Lower lobe of right lung (tissue), 2 donors: Measurements from ENCODE around the gene MAGOH. TPM values are rescaled to one million over a fixed set of nuclear protein-coding genes. Genes with fewer than 3 reads are reported as not detected.

ENCODE experiments used
- ATAC-seq, 2 donors: fragments of 200-7000 bp; cut with Tn5 transposase; one replicate each; pipeline ENCODE4 v1.9.1; 2020 to 2022; ENCODE audit warnings: mild to moderate bottlenecking in 2 of 2, moderate library complexity in 2 of 2
- DNase-seq: peaks from one replicate; pipeline ENCODE4 v3.0.0-alpha.2; 2020
- H3K27ac ChIP-seq: fragments of 200-600 bp; one replicate; pipeline ENCODE4 v1.8.0; 2022
- H3K27me3 ChIP-seq: fragments of 200-600 bp; one replicate; pipeline ENCODE4 v1.8.0; 2022; ENCODE audit warnings: low read depth
- H3K36me3 ChIP-seq: fragments of 200-600 bp; one replicate; pipeline ENCODE4 v1.8.0; 2022; ENCODE audit warnings: mild to moderate bottlenecking
- H3K4me1 ChIP-seq: fragments of 200-600 bp; one replicate; pipeline ENCODE4 v1.8.0; 2022
- H3K4me3 ChIP-seq: fragments of 200-600 bp; one replicate; pipeline ENCODE4 v1.8.0; 2022; ENCODE audit warnings: mild to moderate bottlenecking
- H3K9me3 ChIP-seq: fragments of 200-600 bp; one replicate; pipeline ENCODE4 v1.8.0; 2022
- CTCF ChIP-seq: fragments of 200-600 bp; IDR thresholded peaks from one replicate; pipeline ENCODE4 v1.8.0; 2022; ENCODE audit warnings: antibody characterized with exemption, mild to moderate bottlenecking
- intact Hi-C: fragments of 100-400 bp; cut with DNase I; formaldehyde crosslinking; loops from one replicate; pipeline ENCODE4 v1.11.0; 2022
- total RNA-seq: library from RNA; stranded (reverse); fragmentation: NEBNext Ultra II Directional; extraction: Animal tissue kit (Norgen Biotek cat#: 25700); gene quantifications from one replicate; pipeline ENCODE4 v1.2.1, GENCODE V29; 2021
- donor health status: DM: no; HTN: yes; CAD: no; lungs with severe emphysema.

MAGOH gene
- total RNA-seq, 1 donor from 2014 or later = 34.4 TPM

- H3K27ac ChIP-seq = no peak overlapping the region
- H3K27me3 ChIP-seq = no peaks in the 10 kb centered on the region
- no peak for TF ChIP-seq CTCF
- no peaks in the 10 kb centered on the region for H3K4me1 ChIP-seq
- peaks cover 15% of the 10 kb centered on the region for H3K36me3 ChIP-seq
- no peak overlapping the region for H3K4me3 ChIP-seq
- DNase-seq (no peak), ATAC-seq (no peak)
- intact Hi-C loops = no loop called here
- no peaks in the 10 kb centered on the region for H3K9me3 ChIP-seq
Observed at GRCh38 chr1:53262000-53262399, 23.7 kb upstream of the MAGOH start.

- Histone ChIP-seq H3K27ac (no peak overlapping the region), H3K9me3 (no peaks in the 10 kb centered on the region), H3K4me1 (no peaks in the 10 kb centered on the region), H3K4me3 (no peak overlapping the region), H3K36me3 (peaks cover 15% of the 10 kb centered on the region), H3K27me3 (no peaks in the 10 kb centered on the region)
- TF ChIP-seq CTCF = no peak
- DNase-seq (no peak), ATAC-seq (no peak)
- intact Hi-C loops = no loop called here
Observed at GRCh38 chr1:53260631-53261247, 22.4 kb upstream of the MAGOH start.

DNA sequence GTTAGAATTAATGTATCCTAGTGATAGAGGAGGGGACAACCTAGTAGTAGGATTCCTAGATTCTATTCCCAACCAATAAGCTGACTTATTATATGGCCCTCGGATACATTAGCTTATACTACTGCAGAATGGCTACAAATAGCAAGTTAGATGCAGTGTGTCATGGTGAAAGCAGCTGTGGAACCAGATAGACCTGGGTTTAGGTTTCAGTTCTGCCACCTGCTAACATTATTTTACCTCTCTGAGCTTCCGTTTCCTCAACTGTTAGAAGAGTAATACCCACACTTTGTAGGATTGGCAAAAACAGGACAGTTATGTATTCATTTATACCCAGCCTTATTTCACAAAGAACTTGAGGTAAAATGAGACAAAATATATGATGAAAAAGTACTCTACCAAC, 21.6 kb upstream of the MAGOH start:
- H3K27ac ChIP-seq = no peak overlapping the region
- peaks cover 15% of the 10 kb centered on the region for H3K36me3 ChIP-seq
- no peaks in the 10 kb centered on the region for H3K4me1 ChIP-seq
- H3K27me3 ChIP-seq = no peaks in the 10 kb centered on the region
- no peaks in the 10 kb centered on the region for H3K9me3 ChIP-seq
- intact Hi-C loops = no loop called here
- no peak overlapping the region for H3K4me3 ChIP-seq
- no peak for ATAC-seq
- DNase-seq = no peak
- no peak for TF ChIP-seq CTCF

DNA sequence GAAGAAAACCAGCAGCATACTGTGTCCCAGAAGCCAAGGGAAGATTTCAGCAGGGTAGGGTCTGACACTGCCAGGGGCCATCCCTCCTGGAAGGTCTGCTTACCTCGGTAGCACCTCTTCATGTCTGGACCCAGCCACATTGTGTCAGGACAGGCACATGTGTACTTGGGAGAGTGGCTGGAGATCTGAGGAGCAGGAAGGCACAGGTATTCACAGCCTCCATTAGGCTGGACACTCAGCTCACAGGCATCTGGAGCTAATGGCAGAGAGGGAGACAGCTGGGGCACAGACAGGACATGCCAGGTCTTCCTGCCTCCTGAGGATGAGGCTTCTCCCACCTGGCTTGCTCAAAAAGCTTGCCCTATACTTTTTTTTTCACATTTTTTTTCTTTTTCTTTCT, 19.9 kb upstream of the MAGOH start:
- no peaks in the 10 kb centered on the region for H3K9me3 ChIP-seq
- peaks cover 14% of the 10 kb centered on the region for H3K36me3 ChIP-seq
- H3K27me3 ChIP-seq = no peaks in the 10 kb centered on the region
- ATAC-seq = peak in 1 of 2 donors; percentile 24
- no peak for TF ChIP-seq CTCF
- H3K4me3 ChIP-seq = no peak overlapping the region
- DNase-seq = no peak
- no peak overlapping the region for H3K27ac ChIP-seq
- intact Hi-C loops = no loop called here
- H3K4me1 ChIP-seq = no peaks in the 10 kb centered on the region

DNA sequence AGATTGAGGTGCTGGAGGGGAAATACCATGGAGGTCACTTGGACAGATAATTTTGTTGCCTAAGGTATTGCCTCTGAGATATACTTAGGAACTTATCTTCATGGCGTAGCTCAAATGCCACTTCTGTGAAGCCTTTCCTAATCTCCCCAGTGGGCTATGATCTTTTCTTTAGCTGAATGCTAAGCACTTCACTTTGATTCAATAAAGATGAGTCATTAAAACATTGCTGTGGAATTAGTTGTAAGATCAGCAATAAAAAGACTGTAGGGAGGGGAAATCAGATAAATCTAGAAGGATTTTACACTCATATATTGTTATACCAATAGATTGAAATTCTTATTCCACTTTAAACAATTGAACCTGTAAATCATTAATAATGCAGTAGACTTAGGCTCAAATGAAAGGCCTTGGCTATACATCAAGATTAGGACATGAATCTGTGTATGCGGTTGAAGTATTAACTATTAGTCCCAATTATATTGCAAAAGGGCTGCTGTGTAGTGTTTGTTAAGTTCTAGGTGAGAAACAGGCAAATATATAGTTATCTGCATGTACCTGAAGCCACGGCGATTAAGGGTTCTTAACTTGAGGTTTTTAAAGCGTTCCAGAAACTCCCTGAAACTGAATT, 19.2 kb upstream of the MAGOH start:
- intact Hi-C loops = no loop called here
- no peak for DNase-seq
- no peak overlapping the region for H3K4me3 ChIP-seq
- H3K27ac ChIP-seq = no peak overlapping the region
- H3K27me3 ChIP-seq = no peaks in the 10 kb centered on the region
- H3K9me3 ChIP-seq = no peaks in the 10 kb centered on the region
- no peaks in the 10 kb centered on the region for H3K4me1 ChIP-seq
- ATAC-seq = peak in 1 of 2 donors; percentile 51
- H3K36me3 ChIP-seq = peaks cover 8% of the 10 kb centered on the region
- TF ChIP-seq CTCF = no peak
